Adrenal gland (tissue), 12 donors: ENCODE results near the gene RNF43. TPM values are rescaled to one million over a fixed set of nuclear protein-coding genes. Genes with fewer than 3 reads are reported as not detected.

Experiments
- DNase-seq, 7 donors: peaks; one replicate each; pipeline ENCODE4 v3.0.0-alpha.2; 2019 to 2020
- H3K27ac ChIP-seq, 5 donors: fragments of 200-600 bp; sonication (generic) in 4 of 5; 1 replicate in 3 of 5; 2 replicates in 2 of 5; pipeline versions ENCODE4 v1.5.1 to v1.8.0; 2016 to 2020; ENCODE audit warnings: mild to moderate bottlenecking in 1 of 5
- H3K27me3 ChIP-seq: fragments of 200-600 bp; 2 replicates; pipeline ENCODE4 v1.8.0; 2021
- H3K36me3 ChIP-seq, 2 donors: fragments of 200-600 bp; replicated peaks in 1 of 2; 1 replicate in 1 of 2; 2 replicates in 1 of 2; pipeline versions ENCODE4 v1.5.1 to v1.8.0; 2018 to 2022
- H3K4me1 ChIP-seq, 2 donors: fragments of 200-600 bp; replicated peaks in 1 of 2; 1 replicate in 1 of 2; 2 replicates in 1 of 2; pipeline versions ENCODE4 v1.5.1 to v1.8.0; 2018 to 2021
- H3K4me3 ChIP-seq, 4 donors: fragments of 200-600 bp; sonication (generic) in 3 of 4; one replicate each; pipeline ENCODE4 v1.5.1; 2016 to 2018
- H3K9me3 ChIP-seq, 3 donors: fragments of 200-600 bp; sonication (generic) in 1 of 3; replicated peaks in 1 of 3; 1 replicate in 2 of 3; 2 replicates in 1 of 3; pipeline versions ENCODE4 v1.5.1 to v1.8.0; 2016 to 2021
- POLR2A ChIP-seq, 2 donors: fragments of 450-650 bp; IDR thresholded peaks; one replicate each; pipeline ENCODE4 v1.6.1; 2017; ENCODE audit warnings: antibody characterized with exemption in 2 of 2, mild to moderate bottlenecking in 2 of 2, moderate library complexity in 1 of 2
- WGBS, 4 donors: extraction: QIAGEN DNeasy Blood & Tissue Kit in 2 of 4; methylation state at CpG; one replicate each; pipeline versions ENCODE4 v1.1.5 to v1.1.7; 2013 to 2017; 5-methylcytosine and 5-hydroxymethylcytosine counted together
- intact Hi-C, 2 donors: fragments of 100-400 bp; cut with DNase I; formaldehyde crosslinking; loops; one replicate each; pipeline versions ENCODE4 v1.14.1 to v1.15.0; 2022 to 2023
- polyA plus RNA-seq, 3 donors: library from polyadenylated mRNA; stranded (reverse); fragments of 200-250 nt in 2 of 3; fragments of 350-450 nt in 1 of 3; fragmentation: Illumina TruSeq in 1 of 3; extraction: RNeasy Lipid Tissue Mini Kit (QIAGEN cat#74804) in 1 of 3; gene quantifications; one replicate each; pipeline ENCODE4 v1.2.3, GENCODE V29; 2013 to 2014
- total RNA-seq, 9 donors: library from RNA; depleted of rRNA in 4 of 9; stranded (reverse); fragments of >200 nt in 4 of 9; fragments of 120-200 nt in 1 of 9; fragmentation: NEBNext Ultra II Directional in 1 of 9; extraction: Animal tissue kit (Norgen Biotek cat#: 25700) in 1 of 9; gene quantifications; one replicate each; pipeline versions ENCODE4 v1.1.0 to v1.2.4, GENCODE V29; 2013 to 2023
- TF ChIP-seq, protein P1 (sequence below), 6 experiments: fragments of 450-650 bp in 4 of 6; fragments of 200-600 bp in 2 of 6; sonication (generic) in 1 of 6; IDR thresholded peaks; 1 replicate in 5 of 6; 2 replicates in 1 of 6; pipeline versions ENCODE4 v1.5.1 to v1.8.0; 2016 to 2021; ENCODE audit warnings: antibody characterized with exemption in 6 of 6, mild to moderate bottlenecking in 2 of 6, moderate library complexity in 1 of 6
- donor health status: healthy with polysubstance abuse.
- donor health status: Bipolar disorder and iron deficiency.
- donor health status: DM: yes; HTN: yes; CAD: no.
- donor health status: DM: no; HTN: no; CAD: no.
- donor health status: DM: no; HTN: no; CAD: no.
- donor health status: DM: yes; HTN: yes; CAD: no.

Gene RNF43
- total and polyA plus RNA-seq, 12 donors, result 5.9 to 30.8 (median 12.7) TPM

- no peak for DNase-seq
- no peaks in the 10 kb centered on the region for H3K9me3 ChIP-seq
- no peak overlapping the region for H3K4me3 ChIP-seq
- intact Hi-C loops, result no loop called here
- no peak for TF ChIP-seq POLR2A (IDR thresholded peaks at IDR 0.05)
- TF ChIP-seq, protein P1, sequence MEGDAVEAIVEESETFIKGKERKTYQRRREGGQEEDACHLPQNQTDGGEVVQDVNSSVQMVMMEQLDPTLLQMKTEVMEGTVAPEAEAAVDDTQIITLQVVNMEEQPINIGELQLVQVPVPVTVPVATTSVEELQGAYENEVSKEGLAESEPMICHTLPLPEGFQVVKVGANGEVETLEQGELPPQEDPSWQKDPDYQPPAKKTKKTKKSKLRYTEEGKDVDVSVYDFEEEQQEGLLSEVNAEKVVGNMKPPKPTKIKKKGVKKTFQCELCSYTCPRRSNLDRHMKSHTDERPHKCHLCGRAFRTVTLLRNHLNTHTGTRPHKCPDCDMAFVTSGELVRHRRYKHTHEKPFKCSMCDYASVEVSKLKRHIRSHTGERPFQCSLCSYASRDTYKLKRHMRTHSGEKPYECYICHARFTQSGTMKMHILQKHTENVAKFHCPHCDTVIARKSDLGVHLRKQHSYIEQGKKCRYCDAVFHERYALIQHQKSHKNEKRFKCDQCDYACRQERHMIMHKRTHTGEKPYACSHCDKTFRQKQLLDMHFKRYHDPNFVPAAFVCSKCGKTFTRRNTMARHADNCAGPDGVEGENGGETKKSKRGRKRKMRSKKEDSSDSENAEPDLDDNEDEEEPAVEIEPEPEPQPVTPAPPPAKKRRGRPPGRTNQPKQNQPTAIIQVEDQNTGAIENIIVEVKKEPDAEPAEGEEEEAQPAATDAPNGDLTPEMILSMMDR (IDR thresholded peaks at IDR 0.05), result no peak
- no peaks in the 10 kb centered on the region for H3K27me3 ChIP-seq
- no peak overlapping the region for H3K27ac ChIP-seq
- H3K36me3 ChIP-seq, result no peaks in the 10 kb centered on the region
- 77 to 89% (median 86%) methylated on average over 3 of the region's 3 CpGs for WGBS, 4 donors
- peaks cover 13 to 36% of the 10 kb centered on the region in 2 donors for H3K4me1 ChIP-seq
These were observed 30.6 kb downstream of the RNF43 start for GRCh38 chr17:58386708-58387107.

DNA sequence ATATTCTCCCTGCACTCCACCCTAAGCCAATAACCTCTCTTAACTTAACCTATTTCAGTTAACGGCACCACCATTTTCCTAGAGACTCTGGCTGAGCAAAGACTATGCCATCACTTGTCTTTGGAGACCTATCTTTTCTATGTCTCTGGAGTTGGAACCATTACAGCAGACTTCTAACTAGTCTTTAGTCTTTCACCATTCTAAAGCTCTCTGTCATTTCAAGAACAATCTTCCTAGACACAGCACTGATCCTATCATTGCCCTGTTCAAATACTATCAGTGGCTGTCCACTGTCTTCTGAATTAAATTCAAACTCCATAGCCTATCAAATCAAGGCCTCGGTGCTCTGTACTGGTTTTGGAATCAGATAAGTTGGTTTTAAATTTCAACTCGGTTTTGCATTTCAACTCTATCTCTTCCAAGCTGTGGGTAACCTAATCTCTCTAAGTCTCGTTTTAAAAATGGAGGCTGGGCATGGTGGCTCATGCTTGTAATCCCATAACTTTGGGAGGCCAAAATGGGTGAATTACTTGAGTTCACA, 31.9 kb downstream of the RNF43 start:
- Histone ChIP-seq H3K36me3 (no peaks in the 10 kb centered on the region), H3K4me1 (peaks cover 13 to 26% of the 10 kb centered on the region in 2 donors), H3K27ac (no peak overlapping the region), H3K4me3 (no peak overlapping the region), H3K27me3 (no peaks in the 10 kb centered on the region), H3K9me3 (no peaks in the 10 kb centered on the region)
- DNase-seq, result no peak
- intact Hi-C loops, result no loop called here
- TF ChIP-seq, protein P1 (IDR thresholded peaks at IDR 0.05), result no peak
- no peak for TF ChIP-seq POLR2A (IDR thresholded peaks at IDR 0.05)
- 59 to 77% (median 74%) methylated on average over 4 of the region's 4 CpGs for WGBS, 4 donors

DNA sequence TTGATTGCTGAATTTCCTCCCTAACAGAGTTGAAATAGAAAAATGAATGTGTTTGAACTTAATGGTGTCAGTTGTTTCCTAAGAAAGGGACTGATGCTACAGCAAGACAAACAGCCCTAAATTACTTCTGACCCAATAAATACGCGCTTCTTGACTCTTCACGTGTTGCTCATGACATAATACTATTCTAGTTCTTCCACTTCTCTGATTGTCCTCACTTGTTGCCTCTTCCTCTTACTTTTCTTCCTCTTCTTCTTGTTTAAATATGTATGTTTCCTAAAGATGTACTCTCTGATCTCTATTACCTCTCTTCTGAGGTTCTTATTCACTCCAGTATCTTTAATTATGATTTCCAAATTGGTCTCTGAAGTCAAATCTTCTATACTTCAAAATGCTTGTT, 32.4 kb downstream of the RNF43 start:
- DNase-seq, result no peak
- Histone ChIP-seq H3K36me3 (no peaks in the 10 kb centered on the region), H3K27me3 (no peaks in the 10 kb centered on the region), H3K9me3 (no peaks in the 10 kb centered on the region), H3K27ac (no peak overlapping the region), H3K4me1 (peaks cover 13 to 26% of the 10 kb centered on the region in 2 donors), H3K4me3 (no peak overlapping the region)
- TF ChIP-seq POLR2A (IDR thresholded peaks at IDR 0.05), result no peak
- TF ChIP-seq, protein P1 (IDR thresholded peaks at IDR 0.05), result no peak
- intact Hi-C loops, result no loop called here
- WGBS, 4 donors, result 57 to 69% (median 66%) methylated on average over 3 of the region's 3 CpGs

GRCh38 chr17:58383892-58384462, 33.4 kb downstream of the RNF43 start:
- intact Hi-C loops, result no loop called here
- H3K9me3 ChIP-seq, result no peaks in the 10 kb centered on the region
- no peak for DNase-seq
- H3K4me1 ChIP-seq, result peaks cover 6 to 21% of the 10 kb centered on the region in 2 donors
- TF ChIP-seq, protein P1 (IDR thresholded peaks at IDR 0.05), result no peak
- TF ChIP-seq POLR2A (IDR thresholded peaks at IDR 0.05), result no peak
- H3K27me3 ChIP-seq, result no peaks in the 10 kb centered on the region
- no peaks in the 10 kb centered on the region for H3K36me3 ChIP-seq
- H3K27ac ChIP-seq, result no peak overlapping the region
- H3K4me3 ChIP-seq, result no peak overlapping the region
- 67 to 76% (median 68%) methylated on average over 4 of the region's 4 CpGs for WGBS, 4 donors
